HG02852 (cell line): ENCODE measurements around the gene TMEM144.

ENCODE experiments used
- ATAC-seq: cut with Tn5 transposase; IDR thresholded peaks from one replicate; pipeline ENCODE4 v1.9.1; 2021; ENCODE audit warnings: mild to moderate bottlenecking, moderate library complexity; ENCODE audit not compliant: unreplicated experiment

The TMEM144 gene

DNA sequence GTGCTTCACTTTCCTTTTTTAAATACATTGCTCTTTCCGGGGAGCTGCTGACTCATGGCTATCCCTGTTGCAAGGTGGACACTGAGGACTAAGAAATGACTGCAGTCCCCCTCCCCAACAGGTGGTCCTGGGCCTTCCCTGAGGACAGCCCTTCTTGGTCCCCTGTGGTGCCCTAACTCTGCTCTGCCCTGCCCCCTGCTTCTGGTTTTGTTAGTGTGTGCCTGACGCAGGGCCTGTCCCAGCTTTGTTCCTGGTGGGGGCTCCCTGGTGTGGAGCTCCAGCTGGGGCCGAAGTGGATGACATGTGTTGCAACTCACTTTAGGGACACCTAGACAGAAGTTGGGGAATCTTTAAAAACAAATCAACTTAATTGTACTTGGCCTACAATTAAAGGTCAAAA, 81.9 kb downstream of the TMEM144 start:
- no peak for ATAC-seq

GRCh38 chr4:158295053-158295452, 84.8 kb downstream of the TMEM144 start:
- ATAC-seq = no peak

GRCh38 chr4:158297866-158298265, 87.6 kb downstream of the TMEM144 start:
- ATAC-seq = no peak

DNA sequence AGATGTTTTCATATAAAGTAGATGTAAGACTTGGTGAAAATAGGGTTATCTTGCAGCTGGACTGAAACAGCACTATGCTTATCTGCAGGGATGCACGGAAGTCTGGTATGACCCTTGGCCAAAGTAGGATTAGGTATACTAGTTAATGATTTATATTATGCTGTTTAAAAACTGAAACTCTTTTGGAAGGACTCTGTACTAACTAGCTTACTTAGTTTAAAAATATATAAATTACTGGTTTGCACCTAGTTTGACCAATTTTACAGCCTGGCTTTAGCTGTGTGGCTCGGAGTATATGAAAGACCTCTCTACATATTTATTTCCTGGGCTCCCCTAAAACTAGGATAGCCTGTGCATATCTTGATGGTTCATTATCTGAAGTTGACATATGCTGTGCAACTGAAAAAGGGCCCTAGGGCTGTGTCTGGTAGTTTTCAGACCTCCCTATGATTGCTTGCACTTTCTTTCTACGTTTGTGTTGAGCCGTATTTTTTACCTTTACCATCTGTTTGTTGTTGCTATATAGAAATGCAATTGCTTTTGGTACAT, 89.2 kb downstream of the TMEM144 start:
- no peak for ATAC-seq

DNA sequence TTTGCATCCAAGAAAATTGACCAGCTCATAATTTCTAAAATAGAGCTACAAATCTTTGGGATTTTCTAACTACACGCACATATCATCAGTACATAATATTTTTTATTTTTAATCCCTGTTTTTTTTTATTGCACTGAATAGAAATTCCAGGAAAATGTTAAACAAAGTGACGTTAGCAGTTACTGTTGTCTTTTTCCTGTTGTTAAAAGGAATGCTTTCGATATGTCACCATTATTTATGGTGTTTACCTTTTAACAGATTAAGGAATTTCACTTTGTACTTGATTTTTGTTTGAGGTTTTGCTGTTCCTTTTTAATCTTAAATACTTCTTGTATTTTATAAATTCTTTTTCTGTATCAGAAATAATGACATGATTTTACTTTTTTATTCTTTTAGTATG, 89.7 kb downstream of the TMEM144 start:
- no peak for ATAC-seq

GRCh38 chr4:158302076-158302866, 92.0 kb downstream of the TMEM144 start:
- no peak for ATAC-seq

GRCh38 chr4:158304694-158305093, 94.4 kb downstream of the TMEM144 start:
- ATAC-seq = no peak
